GM18873 (cell line): ENCODE measurements around the gene FAM124B.

Source experiments
- ATAC-seq: cut with Tn5 transposase; IDR thresholded peaks from one replicate; pipeline ENCODE4 v1.9.1; 2021; ENCODE audit warnings: mild to moderate bottlenecking, moderate library complexity, moderate number of reproducible peaks; ENCODE audit not compliant: unreplicated experiment, low FRiP score

FAM124B gene, protein sequence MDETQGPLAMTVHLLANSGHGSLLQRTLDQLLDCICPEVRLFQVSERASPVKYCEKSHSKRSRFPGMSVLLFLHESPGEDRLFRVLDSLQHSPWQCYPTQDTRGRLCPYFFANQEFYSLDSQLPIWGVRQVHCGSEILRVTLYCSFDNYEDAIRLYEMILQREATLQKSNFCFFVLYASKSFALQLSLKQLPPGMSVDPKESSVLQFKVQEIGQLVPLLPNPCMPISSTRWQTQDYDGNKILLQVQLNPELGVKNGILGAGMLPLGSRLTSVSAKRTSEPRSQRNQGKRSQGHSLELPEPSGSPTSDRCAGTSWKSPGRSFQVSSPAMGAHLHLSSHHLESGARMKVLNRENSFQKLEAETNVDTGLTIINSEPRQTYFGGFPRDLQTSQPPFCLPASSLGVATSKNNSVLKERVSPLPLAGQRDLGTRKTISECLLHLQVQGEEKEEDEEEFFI

DNA sequence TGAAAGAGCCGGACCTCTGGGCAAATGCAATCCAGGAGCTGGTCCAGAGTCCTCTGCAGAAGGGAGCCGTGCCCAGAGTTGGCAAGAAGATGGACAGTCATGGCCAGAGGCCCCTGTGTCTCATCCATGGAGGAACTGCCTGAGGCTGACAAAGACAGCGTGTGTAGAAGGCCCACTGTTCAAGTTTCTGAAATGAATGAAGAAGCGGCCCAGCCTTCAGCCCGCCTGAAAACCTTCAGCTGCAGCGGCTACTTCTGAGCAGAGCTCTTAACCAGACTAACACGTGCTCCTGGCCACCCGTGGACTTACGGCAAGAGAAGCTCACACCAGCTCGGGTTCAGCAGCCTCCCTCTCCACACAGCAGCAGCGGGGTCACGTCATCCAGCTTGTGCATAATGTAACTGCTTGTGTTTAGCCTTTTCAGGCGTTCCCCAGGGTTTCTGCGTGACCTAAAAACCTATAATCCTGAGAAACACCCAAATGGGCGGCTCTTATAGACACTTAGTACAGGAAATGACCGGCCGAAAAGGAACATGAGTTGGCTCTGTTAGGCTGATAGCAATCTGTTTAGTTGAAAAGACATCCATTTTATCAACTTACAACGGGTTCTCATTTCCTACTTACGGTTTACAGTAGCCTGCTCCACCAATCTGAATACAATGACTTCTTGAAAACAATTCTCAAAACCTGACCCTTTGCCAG lies at the start of gene FAM124B:
Gene FAM124B, minus strand, starts transcription at position 467 of the 702 bp plus-strand sequence. Its CDS starts 339 bp downstream, at position 128.
- ATAC-seq, result no peak

DNA sequence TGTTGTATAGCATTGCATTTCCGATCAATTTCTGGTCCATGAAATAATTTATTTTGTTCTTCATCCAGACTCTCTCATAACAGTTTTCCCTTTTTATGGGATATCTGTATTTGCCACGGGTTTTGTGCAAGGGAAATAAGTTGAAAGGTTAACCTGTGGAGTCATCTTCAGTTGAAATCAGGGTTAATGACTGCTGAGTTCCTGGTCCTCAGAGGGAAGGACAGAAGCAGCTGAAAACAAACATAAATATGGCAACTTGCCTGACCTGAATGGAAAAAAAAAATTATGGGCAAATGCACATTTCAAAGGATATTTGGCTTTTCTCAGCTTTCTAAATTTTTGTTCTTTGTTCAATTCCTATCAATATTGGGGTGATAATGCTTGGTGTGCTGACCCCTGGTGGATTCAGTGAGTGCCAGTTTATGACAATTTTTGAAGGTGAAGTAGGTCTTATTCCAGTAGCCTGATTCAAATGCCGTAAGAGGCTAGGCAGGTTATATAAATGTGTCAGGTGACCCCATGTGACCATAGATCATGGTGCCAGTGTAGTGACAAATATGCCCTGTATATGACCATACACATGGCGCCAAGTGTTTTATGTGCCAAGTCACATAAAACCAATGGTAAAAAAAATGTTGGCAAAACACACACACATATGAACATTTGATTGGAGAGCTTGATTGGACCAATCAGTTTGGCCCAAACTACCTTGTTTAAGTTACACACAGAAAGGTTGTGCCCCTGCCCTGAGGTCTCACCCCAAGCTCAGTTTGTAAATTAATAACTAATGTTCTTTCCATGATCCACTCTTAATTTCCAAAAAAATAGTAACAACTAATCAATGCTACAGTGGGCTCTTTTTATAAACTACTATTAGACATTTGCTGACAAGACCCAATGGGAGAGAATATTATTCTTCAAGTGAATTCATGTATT lies 47.6 kb upstream of the FAM124B start:
- ATAC-seq, result no peak

DNA sequence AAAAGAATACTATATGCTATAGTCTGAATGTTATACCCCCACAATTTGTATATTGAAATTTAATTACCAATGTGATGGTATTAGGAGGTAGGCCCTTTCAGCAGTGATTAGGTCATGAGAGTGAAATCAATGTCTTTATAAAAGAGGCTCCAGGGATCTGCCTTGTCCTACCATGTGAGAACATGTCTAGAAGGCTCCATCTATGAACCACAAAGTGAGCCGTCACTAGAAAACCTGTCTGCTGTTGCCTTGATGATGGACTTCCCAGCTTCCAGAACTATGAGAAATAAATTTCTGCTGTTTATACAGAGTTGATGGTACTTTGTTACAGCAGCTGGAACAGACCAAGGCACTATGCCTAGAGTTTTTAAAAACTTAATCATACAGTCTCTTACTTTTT lies 46.3 kb upstream of the FAM124B start:
- ATAC-seq, result no peak

DNA sequence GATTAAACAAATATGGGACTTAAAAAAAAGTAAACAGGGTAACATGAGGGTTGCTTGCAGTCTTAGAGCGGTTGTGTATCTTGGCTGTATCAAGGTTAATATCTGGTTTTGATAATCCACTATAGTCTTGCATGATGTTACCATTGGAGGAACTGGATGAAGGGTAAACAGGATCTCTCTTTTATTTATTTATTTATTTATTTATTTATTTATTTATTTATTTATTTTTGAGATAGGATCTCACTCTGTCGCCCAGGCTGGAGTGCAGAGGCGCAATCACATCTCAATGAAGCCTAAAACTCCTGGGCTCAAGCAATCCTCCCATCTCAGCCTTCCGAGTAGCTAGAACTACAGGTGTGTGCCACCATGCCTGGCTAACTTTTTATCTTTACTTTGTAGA lies 42.9 kb upstream of the FAM124B start:
- no peak for ATAC-seq

DNA sequence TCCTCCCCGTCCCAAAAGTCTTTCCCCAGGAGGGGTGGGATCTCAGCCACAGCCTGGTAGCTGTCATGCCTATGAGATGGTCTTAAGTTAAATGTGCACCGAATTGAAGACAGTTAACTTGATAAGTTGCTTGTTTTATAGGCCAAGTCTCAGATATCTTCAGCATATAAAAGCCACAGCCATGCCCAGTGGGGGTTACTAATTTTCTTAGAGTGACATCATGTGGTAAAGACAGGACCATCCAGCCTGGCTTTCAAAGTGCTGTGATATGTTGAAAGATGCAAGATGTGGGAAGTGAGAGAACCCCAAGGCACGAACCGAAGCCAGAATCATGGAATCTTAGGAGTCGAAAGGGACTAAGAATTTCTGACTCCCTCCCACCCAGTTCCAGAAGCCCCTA lies 42.1 kb upstream of the FAM124B start:
- ATAC-seq, result no peak

DNA sequence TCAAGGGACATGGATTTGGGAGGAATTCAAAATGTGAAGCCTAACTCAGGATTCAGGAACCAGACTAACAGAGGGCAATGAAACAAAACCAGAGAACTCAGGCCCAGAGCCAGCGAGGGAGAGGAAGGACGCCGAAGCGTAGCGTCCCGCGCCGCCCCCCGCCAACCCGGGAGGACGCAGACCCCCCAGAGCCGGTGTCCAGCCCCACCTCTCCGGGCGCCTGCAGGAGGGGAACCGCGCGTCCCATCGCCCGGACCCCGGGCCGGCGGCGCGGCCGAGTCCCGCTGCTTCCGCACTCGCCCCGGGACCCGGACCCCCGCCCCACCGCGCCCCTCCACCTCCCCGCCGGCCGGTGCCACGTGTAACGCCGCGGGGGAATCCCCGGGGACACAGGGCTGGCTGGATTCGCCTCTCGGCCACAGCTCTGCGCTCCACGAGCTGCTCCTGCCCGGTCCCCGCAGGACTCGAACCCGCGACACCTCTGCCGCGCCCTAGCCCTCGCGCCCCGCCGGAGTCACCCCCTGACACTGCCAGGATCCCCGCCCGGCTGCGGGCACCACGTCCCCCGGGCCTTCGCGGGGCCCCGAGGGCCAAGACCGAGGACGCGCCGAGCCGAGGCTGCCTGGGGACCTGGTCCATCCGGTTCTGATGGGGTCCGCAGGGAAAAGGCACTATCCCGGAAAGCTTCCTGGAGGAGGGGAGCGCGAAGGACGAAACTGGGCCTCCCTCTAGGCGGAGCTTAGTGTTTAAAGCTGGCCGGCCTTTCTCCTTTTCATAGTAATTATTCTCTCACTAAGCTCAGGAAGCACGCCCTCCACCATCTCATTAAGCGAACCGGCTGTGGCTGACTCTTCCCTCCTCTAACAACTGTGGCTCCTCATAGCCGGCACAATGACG lies 40.4 kb upstream of the FAM124B start:
- ATAC-seq, result no peak

DNA sequence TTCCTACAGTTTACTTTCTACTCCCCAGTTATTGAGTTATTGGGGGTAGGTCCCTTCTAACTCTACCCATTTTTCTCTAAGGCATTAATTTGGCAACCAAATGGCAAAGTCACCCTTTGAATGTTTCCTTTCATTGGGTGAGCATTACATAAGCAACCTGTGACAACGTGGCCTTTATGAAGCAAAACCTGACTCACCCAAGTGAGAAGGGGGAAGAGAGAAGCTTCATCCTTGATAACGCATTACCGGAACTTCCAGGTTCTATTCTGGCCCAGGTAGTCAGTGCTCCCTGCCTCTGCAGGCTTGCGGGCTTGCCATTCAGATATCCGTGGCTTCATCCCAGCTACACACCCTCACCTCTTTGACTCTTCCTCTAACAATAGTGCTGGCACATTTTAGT lies 39.1 kb upstream of the FAM124B start:
- no peak for ATAC-seq

DNA sequence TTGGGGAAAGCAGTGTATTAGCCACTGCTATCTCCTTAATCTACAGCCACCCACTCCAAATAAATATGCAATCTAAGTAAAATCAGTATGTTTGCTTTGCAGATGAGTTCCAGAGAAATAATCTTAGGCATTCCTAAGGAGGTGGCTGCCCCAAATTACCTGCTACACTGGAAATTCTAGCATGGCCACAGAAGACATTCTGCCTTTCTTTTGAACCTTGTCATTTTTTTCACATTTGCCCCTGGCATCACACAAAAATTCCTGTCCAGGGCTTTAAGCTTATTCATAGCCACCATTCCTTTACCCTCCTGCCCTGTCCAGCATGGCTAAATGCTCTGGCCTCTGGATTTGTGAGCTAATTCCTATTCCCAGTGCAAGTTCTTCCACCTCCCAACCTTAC lies 36.8 kb upstream of the FAM124B start:
- ATAC-seq, result no peak

GRCh38 chr2:224436634-224437033 lies 34.7 kb upstream of the FAM124B start:
- no peak for ATAC-seq

GRCh38 chr2:224434618-224435017 lies 32.7 kb upstream of the FAM124B start:
- ATAC-seq, result no peak

DNA sequence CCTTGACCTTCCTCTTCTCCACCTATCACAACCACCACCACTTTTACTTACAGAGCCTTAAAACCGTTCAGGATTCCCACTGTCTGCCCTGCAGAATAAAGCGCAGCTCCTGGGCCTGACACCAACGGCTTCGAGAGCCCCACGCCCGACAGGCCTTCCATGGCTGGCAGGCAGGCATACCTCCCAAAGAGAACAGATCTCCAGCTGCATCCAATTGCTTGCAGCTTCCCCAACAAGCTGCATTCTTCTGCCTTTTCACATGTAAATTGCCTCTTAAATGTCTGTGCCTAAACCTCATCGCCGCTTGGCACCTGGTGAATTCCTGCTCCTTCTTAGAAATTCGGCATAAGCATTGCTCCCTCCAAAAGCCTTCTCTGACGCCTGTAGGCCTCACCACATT lies 31.5 kb upstream of the FAM124B start:
- no peak for ATAC-seq

GRCh38 chr2:224432003-224432579 lies 30.2 kb upstream of the FAM124B start:
- no peak for ATAC-seq

- no peak for ATAC-seq
These were observed 27.5 kb upstream of the FAM124B start for GRCh38 chr2:224429441-224429810.

- no peak for ATAC-seq
These were observed 27.0 kb upstream of the FAM124B start for GRCh38 chr2:224428787-224429440.

DNA sequence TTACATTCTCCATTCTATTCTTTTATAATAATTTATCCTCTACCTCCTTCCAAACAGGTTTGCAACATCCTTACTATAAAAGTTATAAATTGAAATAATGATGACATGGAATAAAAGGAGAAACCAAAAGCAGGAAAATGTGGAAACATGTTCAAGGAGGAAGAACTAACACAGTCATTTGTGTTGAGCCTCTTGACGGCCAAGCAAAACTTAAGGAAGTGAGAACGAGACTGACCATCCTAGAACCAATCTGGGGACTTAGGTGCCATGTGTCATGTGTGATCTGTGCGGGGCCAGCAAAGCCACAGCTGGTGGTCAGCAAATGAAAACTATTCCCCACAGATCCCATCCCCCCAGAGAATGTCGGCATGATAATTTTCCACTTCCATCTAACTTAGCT lies 25.6 kb upstream of the FAM124B start:
- no peak for ATAC-seq

GRCh38 chr2:224426656-224427055 lies 24.7 kb upstream of the FAM124B start:
- no peak for ATAC-seq

DNA sequence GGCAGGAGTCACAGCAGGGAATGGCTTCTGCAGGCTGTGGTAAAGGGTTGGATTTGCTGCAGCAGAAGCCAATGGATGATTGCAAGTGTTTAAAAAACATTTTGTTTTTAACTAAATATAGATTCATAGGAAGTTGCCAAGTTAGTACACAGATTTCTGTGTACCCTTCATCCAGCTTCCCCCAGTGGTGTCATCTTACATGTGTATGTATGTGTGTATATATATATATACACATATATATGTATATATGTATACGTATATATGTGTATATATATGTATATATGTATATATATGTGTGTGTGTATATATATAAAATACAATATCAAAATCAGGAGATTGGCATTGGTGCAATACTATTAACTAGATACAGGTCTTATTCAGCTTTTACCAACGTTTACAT lies 19.2 kb upstream of the FAM124B start:
- no peak for ATAC-seq

DNA sequence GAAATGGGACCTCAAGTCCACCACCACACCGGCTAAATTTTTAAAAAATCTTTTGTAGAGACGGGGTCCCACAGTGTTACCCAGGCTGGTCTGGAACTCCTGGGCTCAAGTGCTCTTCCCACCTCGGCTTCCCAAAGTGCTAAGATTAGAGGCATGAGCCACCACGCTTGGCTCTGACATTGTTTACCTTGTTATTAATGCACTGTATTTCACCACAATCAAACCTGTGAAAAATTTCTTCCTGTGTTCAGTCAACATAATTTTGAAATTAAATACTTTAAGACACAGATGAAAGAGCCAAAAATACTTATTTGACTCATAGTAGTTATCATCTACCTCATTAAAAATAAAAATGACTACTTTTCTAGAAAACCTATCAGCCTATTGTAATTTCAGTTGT lies 16.0 kb upstream of the FAM124B start:
- ATAC-seq, result no peak

DNA sequence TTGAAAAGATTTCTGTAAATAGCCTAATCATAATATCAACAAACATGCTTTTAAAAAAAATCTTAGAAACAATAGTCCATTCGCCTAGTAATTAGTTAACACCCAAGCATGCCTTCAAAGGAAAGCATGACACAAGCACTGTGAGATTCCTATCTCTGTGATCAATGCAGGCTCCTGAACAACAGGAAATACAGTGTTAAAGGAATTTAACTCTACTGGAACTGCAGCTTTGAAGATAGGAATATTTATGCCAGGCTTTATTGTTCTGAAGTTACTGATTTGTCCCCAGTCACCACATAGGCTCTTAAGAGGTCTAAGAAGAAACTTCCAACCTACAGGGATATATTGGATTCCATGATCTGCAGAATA lies 15.4 kb upstream of the FAM124B start:
- ATAC-seq, result no peak
